ENCODE data around the gene CTSW. TPM values are rescaled to one million over a fixed set of nuclear protein-coding genes. Genes with fewer than 3 reads are reported as not detected.
A peak's percentile ranks its signal among the peaks of the same experiment; 100 is the strongest.

Gene CTSW
- total RNA-seq, 4 donors from 2014 or later: 1.1 to 1.8 TPM; not detected in 2

GRCh38 chr11:65869643-65870306 lies 9.9 kb upstream of the CTSW start:
- Histone ChIP-seq H3K27me3 (no peaks in the 10 kb centered on the region), H3K4me1 (peaks cover 9 to 37% (median 20%) of the 10 kb centered on the region in 4 donors), H3K36me3 (peaks cover 0 to 6% (median 1%) of the 10 kb centered on the region in 4 donors), H3K4me3 (no peak overlapping the region), H3K9me3 (no peaks in the 10 kb centered on the region), H3K27ac (peak overlapping the region in 1 of 4 donors; percentile 92)
- intact Hi-C loops (cut with DNase I; ENCODE audit: low total_unique reads) (no loop called here), in situ Hi-C loops (cut with MboI; ENCODE audit: low pct_ligation_motif_present in 1 of 4, low pct_unique_long_range_greater_than_20kb in 1 of 4, low sequenced_read_pairs in 3 of 4) (loop anchor here in 1 of 4 donors (10.0 kb wide), 1 partner anchor 125 kb away; no protein-coding TSS in a partner anchor)
- no peak for DNase-seq
- TF ChIP-seq EP300 (IDR thresholded peaks at IDR 0.05; ENCODE audit: low read depth) (no peak), POLR2A (IDR thresholded peaks at IDR 0.05) (no peak), POLR2AphosphoS5 (IDR thresholded peaks at IDR 0.05) (no peak)
- TF ChIP-seq, protein P1, sequence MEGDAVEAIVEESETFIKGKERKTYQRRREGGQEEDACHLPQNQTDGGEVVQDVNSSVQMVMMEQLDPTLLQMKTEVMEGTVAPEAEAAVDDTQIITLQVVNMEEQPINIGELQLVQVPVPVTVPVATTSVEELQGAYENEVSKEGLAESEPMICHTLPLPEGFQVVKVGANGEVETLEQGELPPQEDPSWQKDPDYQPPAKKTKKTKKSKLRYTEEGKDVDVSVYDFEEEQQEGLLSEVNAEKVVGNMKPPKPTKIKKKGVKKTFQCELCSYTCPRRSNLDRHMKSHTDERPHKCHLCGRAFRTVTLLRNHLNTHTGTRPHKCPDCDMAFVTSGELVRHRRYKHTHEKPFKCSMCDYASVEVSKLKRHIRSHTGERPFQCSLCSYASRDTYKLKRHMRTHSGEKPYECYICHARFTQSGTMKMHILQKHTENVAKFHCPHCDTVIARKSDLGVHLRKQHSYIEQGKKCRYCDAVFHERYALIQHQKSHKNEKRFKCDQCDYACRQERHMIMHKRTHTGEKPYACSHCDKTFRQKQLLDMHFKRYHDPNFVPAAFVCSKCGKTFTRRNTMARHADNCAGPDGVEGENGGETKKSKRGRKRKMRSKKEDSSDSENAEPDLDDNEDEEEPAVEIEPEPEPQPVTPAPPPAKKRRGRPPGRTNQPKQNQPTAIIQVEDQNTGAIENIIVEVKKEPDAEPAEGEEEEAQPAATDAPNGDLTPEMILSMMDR (IDR thresholded peaks at IDR 0.05): no peak
- WGBS, 2 donors (ENCODE audit: low coverage in 1 of 2): 74% methylated on average over 23 of the region's 24 CpGs; no CpG with 5 or more reads in 1 of the 2 donors

GRCh38 chr11:65870307-65870658 lies 9.4 kb upstream of the CTSW start:
- H3K4me3 ChIP-seq: no peak overlapping the region
- H3K27ac ChIP-seq: peak overlapping the region in 3 of 4 donors; percentile 88 to 92 (median 90)
- no peak for DNase-seq
- TF ChIP-seq POLR2AphosphoS5 (IDR thresholded peaks at IDR 0.05) (no peak), POLR2A (IDR thresholded peaks at IDR 0.05) (no peak), EP300 (IDR thresholded peaks at IDR 0.05; ENCODE audit: low read depth) (no peak)
- TF ChIP-seq, protein P1 (IDR thresholded peaks at IDR 0.05): no peak
- in situ Hi-C loops (cut with MboI; ENCODE audit: low pct_ligation_motif_present in 1 of 4, low pct_unique_long_range_greater_than_20kb in 1 of 4, low sequenced_read_pairs in 3 of 4): loop anchor here in 1 of 4 donors (10.0 kb wide), 1 partner anchor 125 kb away; no protein-coding TSS in a partner anchor
- no peaks in the 10 kb centered on the region for H3K9me3 ChIP-seq
- intact Hi-C loops (cut with DNase I; ENCODE audit: low total_unique reads): no loop called here
- peaks cover 9 to 37% (median 20%) of the 10 kb centered on the region in 4 donors for H3K4me1 ChIP-seq
- WGBS, 2 donors (ENCODE audit: low coverage in 1 of 2): 67% methylated on average over 11 of the region's 11 CpGs; no CpG with 5 or more reads in 1 of the 2 donors
- H3K27me3 ChIP-seq: no peaks in the 10 kb centered on the region
- peaks cover 0 to 1% (median 0%) of the 10 kb centered on the region in 4 donors for H3K36me3 ChIP-seq

GRCh38 chr11:65870706-65871681 lies 8.6 kb upstream of the CTSW start:
- DNase-seq: no peak
- Histone ChIP-seq H3K27ac (peak overlapping the region; percentile 88 to 92 (median 90)), H3K4me3 (peak overlapping the region in 1 of 4 donors; percentile 63), H3K27me3 (no peaks in the 10 kb centered on the region), H3K9me3 (no peaks in the 10 kb centered on the region), H3K36me3 (no peaks in the 10 kb centered on the region), H3K4me1 (peaks cover 9 to 37% (median 20%) of the 10 kb centered on the region in 4 donors)
- intact Hi-C loops (cut with DNase I; ENCODE audit: low total_unique reads) (no loop called here), in situ Hi-C loops (cut with MboI; ENCODE audit: low pct_ligation_motif_present in 1 of 4, low pct_unique_long_range_greater_than_20kb in 1 of 4, low sequenced_read_pairs in 3 of 4) (loop anchor here in 1 of 4 donors (10.0 kb wide), 1 partner anchor 124 kb away; no protein-coding TSS in a partner anchor)
- TF ChIP-seq POLR2AphosphoS5 (IDR thresholded peaks at IDR 0.05) (peak in 1 of 3 donors; percentile 3), POLR2A (IDR thresholded peaks at IDR 0.05) (no peak)
- 68% methylated on average over 24 of the region's 24 CpGs; no CpG with 5 or more reads in 1 of the 2 donors for WGBS, 2 donors (ENCODE audit: low coverage in 1 of 2)

DNA sequence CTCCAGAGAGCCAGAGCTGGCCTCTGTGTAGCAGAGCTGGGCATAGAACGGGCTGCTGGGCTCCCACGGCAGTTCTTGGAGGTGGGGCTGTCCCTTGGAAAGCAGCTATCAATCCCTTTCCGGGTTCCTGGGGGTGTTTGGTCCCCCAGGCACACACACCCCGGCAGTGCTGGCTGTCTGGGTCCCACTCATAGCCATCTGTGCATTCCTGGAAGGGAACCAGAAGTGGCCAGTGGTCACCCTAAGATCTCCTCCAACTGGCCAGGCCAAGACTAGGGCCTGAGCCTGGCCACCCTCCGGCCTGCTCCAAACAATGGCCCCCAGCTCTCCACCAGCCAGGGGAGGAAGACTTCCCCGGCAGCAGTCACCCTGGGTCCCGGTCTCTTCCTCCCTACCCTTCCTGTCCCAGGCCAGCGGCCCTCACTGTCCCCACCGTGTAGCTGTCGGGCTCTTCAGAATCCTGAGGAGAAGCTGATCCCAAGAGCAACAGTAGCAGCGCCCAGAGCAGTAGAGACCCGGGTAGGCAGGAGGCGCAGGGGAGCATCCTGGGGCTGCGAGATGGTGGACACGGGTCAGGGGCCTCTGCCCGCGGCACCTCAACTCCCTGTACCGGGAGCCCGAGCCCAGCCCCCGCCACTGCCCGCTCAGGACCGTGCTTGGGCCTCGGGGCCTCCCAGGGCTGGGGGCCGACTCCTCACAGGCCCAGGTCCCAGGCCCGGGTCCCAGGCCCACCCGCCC lies 7.7 kb upstream of the CTSW start:
- in situ Hi-C loops (cut with MboI; ENCODE audit: low pct_ligation_motif_present in 1 of 4, low pct_unique_long_range_greater_than_20kb in 1 of 4, low sequenced_read_pairs in 3 of 4): loop anchor here in 1 of 4 donors (10.0 kb wide), 1 partner anchor 123 kb away; no protein-coding TSS in a partner anchor
- TF ChIP-seq, protein P1 (IDR thresholded peaks at IDR 0.05): no peak
- TF ChIP-seq POLR2A (IDR thresholded peaks at IDR 0.05) (no peak), POLR2AphosphoS5 (IDR thresholded peaks at IDR 0.05) (no peak), EP300 (IDR thresholded peaks at IDR 0.05; ENCODE audit: low read depth) (no peak)
- DNase-seq: no peak

More for the DNA sequence above, 7.7 kb upstream of the CTSW start:
- H3K36me3 ChIP-seq: no peaks in the 10 kb centered on the region
- 28 to 56% methylated on average over 5 to 22 of the region's 26 CpGs for WGBS, 2 donors (ENCODE audit: low coverage in 1 of 2)
- intact Hi-C loops (cut with DNase I; ENCODE audit: low total_unique reads): loop anchor here (2.0 kb wide), 1 partner anchor 13 kb away; the partner anchor contains the start of gene CFL1
- H3K27ac ChIP-seq: peak overlapping the region; percentile 88 to 92 (median 90)
- H3K4me1 ChIP-seq: peaks cover 9 to 37% (median 20%) of the 10 kb centered on the region in 4 donors
- no peaks in the 10 kb centered on the region for H3K9me3 ChIP-seq
- H3K27me3 ChIP-seq: no peaks in the 10 kb centered on the region
- H3K4me3 ChIP-seq: peak overlapping the region; percentile 36 to 63 (median 50)

All from transverse colon (tissue), 4 donors.